GM12872 (cell line): ENCODE results near the gene AGAP3.

ENCODE experiments used
- TF ChIP-seq, protein P1 (sequence below): IDR thresholded peaks from 3 replicates; pipeline ENCODE4 v1.5.1; 2011; ENCODE audit warnings: low read depth, mild to moderate bottlenecking, low read length, moderate library complexity; ENCODE audit not compliant: insufficient read depth

AGAP3 gene

DNA sequence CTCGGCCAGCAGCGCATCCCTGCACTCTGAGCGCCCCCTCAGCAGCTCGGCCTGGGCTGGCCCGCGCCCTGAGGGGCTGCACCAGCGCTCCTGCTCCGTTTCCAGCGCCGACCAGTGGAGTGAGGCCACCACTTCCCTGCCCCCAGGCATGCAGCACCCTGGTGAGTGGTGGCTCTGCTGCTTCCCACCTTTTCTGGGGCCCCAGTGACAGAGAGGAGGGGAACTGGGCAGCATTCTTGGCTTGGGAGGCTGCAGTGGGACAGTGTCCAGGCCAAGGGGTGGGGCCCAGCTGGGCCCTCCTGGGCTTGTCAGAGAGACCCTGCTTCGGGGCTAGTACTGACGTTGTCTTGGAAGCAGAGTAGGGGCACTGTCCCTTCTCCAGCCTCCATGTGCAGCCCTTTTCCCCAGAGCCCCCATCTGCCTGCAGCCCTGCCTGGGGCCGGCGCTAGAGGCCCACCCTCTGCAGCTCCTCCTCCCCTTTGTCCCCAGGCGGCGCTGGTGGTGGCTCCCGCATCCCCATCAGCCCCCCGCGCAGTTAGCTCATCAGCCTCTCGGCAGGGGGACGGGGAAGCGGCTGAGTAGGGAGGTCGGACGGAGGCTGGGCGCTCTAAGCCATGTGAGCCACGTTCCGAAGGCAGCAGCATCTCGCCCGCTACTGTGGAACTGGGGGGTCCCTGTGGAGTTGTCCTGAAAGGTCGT is 52.0 kb downstream of the AGAP3 start:
- TF ChIP-seq, protein P1, sequence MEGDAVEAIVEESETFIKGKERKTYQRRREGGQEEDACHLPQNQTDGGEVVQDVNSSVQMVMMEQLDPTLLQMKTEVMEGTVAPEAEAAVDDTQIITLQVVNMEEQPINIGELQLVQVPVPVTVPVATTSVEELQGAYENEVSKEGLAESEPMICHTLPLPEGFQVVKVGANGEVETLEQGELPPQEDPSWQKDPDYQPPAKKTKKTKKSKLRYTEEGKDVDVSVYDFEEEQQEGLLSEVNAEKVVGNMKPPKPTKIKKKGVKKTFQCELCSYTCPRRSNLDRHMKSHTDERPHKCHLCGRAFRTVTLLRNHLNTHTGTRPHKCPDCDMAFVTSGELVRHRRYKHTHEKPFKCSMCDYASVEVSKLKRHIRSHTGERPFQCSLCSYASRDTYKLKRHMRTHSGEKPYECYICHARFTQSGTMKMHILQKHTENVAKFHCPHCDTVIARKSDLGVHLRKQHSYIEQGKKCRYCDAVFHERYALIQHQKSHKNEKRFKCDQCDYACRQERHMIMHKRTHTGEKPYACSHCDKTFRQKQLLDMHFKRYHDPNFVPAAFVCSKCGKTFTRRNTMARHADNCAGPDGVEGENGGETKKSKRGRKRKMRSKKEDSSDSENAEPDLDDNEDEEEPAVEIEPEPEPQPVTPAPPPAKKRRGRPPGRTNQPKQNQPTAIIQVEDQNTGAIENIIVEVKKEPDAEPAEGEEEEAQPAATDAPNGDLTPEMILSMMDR, result no peak

GRCh38 chr7:151139071-151139790 is 53.0 kb downstream of the AGAP3 start:
- TF ChIP-seq, protein P1, result no peak

DNA sequence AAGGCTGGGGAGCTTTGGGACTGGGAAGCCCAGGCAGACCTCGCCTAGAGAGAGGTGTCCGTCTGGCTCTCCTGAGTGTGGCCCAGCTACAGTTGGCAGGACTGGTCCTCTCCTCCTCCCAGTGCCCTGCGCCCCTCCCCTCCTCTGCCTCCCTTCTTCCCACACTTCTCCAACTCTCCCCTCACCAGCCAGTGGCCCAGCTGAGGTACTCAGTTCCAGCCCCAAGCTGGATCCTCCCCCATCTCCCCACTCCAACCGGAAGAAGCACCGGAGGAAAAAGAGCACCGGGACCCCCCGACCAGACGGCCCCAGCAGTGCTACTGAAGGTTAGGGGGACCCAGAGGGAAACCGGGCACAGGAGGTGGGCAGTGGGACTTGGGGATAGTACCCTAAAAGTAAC is 53.5 kb downstream of the AGAP3 start:
- TF ChIP-seq, protein P1, result no peak

DNA sequence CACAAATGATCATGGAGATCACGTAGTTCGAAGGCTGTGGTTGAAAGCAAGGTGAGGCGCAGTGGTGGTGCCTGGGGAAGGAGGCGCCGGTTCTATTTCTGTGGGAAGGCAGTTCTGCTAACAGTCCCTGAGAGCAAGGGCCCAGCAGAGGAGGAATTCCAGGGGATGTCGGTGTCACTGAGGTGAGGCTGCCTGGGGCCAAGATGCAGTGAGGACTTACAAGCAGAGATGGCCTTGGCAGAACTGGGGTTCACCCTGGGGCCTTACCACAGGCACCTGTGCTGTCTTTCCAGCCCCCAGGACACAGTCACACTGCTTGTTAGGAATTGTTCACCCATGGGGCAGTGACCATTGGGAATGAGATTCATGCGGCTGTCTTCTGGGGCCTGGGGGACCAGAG is 54.6 kb downstream of the AGAP3 start:
- TF ChIP-seq, protein P1, result no peak

DNA sequence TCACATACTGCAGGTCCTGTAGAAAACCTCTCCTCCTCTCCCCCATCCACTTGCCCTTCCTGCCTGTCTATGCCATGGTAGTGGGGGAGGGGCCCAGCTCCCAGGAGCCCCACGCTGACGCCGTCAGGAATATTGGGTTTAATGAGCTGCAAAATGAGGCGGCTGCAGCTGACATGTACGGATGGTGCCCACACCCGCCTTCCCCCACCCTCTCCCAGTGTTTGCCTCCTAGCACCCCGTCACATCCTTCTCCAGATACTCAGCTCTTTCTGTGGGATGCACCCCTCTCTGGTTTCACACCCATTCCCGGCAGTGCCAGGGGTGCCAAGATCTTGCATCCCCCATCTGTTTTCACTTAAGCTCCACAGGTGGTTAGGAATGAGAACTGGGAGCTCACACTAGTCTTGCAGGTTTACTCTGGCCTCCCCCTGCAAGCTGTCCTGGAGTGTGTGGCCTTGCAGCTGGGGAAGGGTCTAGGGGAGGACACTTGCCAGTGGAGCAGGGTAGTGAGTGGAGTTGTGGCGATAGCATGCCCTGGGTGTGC is 55.1 kb downstream of the AGAP3 start:
- TF ChIP-seq, protein P1, result no peak

DNA sequence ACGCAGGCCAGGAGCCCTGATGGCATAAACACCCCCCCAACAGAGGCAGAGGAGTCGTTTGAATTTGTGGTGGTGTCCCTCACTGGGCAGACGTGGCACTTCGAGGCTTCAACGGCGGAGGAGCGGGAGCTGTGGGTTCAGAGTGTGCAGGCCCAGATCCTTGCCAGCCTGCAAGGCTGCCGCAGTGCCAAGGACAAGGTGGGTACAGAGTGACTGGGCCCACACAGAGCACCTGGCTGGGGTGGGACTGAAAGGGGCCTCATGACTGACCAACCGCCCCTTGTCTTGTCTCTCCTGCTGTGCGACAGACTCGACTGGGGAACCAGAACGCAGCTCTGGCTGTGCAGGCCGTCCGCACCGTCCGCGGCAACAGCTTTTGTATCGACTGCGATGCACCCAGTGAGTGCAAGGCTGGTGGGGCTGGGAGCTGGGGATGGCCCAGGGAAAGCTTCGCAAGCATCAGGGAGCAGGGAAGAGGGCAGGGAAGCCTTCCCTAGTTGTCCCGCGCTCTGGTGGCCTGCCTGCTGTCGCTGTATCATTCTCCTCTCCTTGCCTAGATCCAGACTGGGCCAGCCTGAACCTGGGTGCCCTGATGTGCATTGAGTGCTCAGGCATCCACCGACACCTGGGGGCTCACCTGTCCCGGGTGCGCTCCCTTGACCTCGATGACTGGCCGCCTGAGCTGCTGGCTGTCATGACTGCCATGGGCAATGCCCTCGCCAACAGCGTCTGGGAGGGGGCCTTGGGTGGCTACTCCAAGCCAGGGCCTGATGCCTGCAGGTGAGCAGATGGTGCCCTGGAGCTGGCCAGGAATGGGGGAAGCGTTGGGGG is 55.8 kb downstream of the AGAP3 start:
- TF ChIP-seq, protein P1, result no peak

DNA sequence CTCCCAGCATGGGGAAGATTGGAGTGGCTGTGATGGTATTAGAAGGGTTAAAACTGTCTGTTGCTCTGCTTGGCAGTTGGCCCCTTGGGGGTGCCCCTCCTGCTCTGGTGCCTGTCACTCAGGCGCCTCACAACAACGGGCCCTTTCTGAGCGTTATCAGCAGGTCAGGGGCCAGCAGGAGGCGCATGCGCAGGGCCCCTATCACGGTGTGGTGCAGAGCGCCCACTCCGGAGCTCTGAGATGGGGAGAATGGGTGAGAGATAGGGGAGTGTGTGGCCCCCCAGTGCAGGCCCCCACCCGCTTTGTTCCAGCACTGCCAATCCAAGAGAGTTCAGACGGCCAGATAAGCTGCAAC is 56.4 kb downstream of the AGAP3 start:
- TF ChIP-seq, protein P1, result no peak
